GDM1 (cell line): ENCODE measurements around the gene HSD11B1L.
"Not testable (repeated sequence)": the region's sequence is repeated elsewhere in the genome, so short reads cannot be mapped to it uniquely, and the experiment has no call there.

Source experiments
- DNase-seq: peaks from one replicate; lab custom pipeline; 2025; lab: John Stamatoyannopoulos, UW

Gene HSD11B1L

DNA sequence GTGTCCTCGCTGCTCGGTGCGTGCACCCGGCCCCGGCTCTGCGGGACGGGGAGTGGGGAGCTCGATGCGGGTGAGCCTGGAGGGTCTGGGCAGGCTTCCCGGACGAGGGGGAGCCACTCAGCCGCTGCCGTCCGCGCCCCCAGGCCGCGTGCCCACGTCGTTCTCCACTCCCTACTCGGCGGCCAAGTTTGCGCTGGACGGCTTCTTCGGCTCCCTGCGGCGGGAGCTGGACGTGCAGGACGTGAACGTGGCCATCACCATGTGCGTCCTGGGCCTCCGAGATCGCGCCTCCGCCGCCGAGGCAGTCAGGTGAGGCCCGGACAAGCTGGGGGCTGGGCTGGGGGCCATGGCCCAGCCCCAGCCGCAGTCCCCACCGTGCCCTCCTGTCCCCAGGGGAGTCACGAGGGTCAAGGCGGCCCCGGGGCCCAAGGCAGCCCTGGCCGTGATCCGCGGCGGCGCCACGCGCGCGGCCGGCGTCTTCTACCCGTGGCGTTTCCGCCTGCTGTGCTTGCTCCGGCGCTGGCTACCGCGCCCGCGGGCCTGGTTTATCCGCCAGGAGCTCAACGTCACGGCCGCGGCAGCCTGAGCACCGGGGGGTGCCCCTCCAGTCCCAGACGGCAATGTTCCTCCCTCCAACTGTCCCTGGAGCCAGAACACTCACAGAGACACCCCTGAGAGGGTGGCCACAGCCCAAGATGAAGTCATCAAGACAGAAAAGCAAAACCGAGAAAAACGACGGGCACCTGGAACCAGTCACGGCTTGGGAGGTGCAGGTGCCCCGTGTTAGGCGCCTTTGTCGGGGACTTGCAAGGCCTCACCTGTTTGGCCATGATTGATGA, 6.8 kb downstream of the HSD11B1L start:
- DNase-seq: no peak

DNA sequence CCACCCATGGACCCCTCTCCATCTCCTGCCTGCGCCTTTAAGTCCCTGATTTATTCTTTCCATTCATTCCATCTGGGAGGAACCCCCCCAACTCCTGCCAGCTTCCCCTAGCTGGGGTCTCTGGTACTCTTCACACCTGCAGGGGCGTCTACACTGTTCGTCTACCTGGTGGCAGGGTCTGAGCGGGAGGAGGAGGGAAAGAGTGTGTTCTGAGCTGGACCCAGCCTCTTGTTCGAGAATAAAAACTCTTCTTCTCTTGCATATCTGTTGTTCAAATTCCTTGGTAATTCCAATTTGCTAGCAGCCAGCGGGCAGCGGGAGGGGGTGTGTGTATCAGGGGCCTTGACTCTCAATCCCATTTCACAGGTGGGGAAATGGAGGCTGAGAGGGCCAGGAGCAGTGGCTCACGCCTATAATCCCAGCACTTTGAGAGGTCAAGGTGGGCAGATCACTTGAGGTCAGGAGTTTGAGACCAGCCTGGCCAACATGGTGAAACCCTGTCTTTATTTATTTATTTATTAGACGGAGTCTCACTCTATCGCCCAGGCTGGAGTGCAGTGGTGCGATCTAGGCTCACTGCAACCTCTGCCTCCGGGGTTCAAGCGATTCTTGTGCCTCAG, 7.5 kb downstream of the HSD11B1L start:
- DNase-seq: not testable (repeated sequence)

DNA sequence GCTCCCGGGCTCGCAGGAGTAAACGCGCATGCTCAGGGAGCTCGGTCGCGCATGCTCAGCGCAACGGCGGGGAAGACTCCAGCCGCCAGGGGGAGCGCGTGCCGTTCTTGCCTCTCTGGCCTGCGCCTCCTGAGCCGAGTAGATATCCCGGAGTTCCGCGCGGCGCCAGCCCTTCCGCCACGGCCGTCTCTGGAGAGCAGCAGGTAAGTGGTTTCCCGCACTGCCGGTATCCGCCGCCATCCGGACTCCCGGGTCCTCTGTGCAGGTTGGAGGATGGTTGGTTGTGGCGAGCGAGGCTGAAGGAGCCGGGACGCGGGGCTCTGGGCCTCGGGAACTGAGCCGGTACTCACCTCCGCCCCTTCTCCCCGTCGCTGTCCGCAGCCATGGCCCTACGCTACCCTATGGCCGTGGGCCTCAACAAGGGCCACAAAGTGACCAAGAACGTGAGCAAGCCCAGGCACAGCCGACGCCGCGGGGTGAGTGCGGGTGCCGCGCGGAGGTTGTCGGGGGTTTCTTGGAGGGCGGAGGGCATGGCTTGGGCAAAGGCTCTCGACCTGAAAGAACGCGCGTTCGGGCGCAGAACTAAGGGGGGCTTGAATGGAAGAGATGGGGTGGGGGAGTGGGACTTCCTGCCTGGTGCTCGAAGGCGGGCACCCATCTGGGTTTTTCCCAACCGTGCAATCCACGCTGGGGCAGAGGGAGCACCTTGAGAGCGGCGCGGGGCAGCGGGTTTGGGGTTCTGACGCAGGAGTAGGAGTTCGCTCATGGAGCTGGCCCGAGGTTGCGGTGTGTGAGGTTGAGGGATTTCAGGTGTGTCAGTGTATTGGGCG, 9.5 kb downstream of the HSD11B1L start, which contains the start of gene RPL36:
Gene RPL36 (plus strand): TSS at position 171 of the 830 bp plus-strand sequence. CDS start 213 bp downstream, at position 384.
- DNase-seq: peak; percentile 97

DNA sequence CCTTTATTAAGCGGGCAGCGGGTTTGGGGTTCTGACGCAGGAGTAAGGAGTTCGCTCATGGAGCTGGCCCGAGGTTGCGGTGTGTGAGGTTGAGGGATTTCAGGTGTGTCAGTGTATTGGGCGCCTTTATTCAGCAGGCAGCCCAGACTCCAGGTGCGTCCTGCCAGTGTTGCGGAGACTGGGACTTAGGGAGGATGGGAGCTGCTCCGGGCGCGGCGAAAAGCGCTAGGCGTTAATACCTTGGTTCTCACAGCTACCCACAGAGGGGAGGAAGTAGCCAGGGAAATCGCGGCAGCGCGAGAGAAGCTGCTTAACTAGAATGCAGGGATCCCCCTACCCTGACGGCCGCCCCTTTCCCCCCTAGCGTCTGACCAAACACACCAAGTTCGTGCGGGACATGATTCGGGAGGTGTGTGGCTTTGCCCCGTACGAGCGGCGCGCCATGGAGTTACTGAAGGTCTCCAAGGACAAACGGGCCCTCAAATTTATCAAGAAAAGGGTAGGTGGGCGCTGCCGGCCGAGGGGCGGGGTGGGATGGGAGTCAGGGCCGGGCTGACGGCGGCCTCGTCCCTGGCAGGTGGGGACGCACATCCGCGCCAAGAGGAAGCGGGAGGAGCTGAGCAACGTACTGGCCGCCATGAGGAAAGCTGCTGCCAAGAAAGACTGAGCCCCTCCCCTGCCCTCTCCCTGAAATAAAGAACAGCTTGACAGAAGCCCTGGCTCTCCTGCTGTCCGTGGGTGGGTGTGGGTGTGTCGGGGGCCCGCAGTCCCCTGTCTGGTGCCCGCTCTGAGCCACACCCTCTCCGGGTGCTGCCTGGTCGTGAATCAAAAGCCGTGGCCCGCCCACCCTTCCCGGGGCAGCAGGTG, 10.4 kb downstream of the HSD11B1L start:
- DNase-seq: no peak

DNA sequence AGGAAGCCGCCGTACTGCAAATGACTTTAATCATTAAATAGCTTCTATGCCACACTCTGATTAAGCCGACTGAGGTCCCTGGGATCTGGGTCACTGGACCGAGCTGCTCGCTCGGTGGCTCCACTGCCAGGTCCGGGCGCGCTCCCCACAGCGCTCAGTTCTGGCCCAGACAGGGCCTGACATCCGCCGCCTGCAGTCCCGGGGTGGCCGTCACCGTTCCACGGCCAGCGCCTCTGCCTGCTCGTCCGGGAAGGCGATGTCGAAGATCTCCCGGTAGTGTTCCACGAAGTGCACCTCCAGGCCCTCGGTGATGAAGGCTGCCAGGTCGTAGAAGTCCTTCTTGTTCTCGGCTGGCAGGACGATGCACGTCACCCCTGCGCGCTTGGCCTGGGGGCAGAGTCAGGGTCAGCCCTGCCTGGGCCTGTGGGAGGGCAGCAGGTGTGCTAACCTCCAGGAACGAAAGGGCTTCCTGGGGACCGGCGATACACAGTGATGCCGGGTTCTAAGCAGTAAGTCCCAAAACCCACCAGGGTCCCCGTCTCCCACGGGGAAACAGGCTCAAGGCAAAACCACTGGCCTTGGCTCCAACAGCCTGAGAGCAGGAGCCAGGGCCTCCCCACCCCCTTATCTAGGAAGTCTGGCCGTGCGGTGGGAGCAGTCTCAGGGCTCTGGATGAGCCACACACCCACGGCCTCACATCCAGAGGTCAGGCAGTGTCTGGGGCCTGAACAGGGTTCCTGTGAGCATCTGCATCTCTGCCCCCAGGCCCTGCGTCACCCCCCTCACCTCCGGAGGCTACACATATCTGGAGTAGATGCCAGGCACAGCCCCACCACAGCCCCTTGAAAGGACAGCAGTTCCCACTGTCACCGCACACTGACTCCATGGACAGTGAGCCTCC, 11.2 kb downstream of the HSD11B1L start:
- DNase-seq: no peak

DNA sequence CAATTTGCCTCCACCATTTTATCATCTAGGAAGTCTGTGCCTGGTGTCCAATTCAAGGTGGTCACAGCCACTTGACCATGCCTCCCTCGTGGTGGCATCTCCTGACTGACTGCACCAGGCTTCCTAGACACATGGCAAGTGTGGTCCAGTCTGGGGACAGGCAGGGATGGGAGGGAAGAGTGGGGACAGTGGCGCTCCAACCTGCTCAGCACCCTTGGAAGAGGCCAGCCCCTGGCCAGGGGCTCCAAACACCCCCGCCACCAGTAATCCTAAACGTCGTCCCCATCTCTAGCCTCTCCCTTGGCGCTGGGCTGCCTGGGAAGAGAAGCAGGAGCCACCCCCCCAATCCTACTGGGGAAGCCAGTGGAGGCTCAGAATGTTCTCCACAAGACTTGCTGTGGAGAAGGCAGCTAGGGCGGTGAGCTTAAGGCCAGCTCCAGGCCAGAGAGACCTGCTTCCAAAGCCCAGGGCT, 11.9 kb downstream of the HSD11B1L start:
- no peak for DNase-seq

DNA sequence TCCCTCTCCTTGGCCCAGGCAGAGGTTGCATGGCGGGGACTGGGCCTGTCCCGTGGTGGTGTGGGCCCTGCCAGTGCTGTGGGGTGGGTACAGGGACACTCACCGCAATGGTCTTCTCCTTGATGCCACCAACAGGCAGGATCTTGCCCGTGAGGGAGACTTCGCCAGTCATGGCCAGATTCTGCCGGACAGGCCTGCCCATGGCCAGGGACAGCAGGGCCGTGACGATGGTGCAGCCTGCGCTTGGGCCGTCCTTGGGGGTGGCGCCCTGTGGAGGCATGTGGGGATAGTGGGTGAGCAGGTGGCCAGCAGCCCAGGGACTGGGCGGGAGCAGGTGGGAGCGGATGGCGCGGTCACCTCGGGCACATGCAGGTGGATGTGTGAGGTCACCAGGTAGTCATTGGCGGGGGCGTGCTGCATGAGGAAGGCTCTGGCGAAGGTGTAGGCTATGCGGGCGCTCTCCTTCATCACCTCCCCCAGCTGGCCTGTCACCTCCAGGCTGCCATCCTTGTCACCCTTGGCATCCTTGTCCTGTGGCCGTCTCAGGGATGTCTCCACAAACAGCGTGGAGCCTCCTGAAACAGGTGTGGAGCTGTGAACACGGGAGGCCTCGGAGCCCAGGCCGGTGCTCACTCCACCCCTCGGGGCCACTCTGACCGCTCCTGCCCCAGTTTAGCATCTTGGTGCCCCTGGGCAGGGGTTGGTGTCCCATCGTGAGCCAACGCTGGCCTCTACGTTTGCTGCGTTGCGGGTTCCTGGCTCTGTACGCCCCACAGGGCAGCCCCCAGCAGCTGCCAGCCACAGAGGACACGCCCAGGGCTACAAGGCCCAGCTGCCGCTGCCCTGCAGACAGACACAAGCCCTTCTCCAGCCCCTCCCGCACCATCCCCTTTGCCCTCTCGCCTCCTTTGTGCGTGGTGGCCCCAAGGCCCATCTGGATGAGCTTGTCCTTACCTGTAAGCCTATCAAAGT, 12.7 kb downstream of the HSD11B1L start:
- no peak for DNase-seq

DNA sequence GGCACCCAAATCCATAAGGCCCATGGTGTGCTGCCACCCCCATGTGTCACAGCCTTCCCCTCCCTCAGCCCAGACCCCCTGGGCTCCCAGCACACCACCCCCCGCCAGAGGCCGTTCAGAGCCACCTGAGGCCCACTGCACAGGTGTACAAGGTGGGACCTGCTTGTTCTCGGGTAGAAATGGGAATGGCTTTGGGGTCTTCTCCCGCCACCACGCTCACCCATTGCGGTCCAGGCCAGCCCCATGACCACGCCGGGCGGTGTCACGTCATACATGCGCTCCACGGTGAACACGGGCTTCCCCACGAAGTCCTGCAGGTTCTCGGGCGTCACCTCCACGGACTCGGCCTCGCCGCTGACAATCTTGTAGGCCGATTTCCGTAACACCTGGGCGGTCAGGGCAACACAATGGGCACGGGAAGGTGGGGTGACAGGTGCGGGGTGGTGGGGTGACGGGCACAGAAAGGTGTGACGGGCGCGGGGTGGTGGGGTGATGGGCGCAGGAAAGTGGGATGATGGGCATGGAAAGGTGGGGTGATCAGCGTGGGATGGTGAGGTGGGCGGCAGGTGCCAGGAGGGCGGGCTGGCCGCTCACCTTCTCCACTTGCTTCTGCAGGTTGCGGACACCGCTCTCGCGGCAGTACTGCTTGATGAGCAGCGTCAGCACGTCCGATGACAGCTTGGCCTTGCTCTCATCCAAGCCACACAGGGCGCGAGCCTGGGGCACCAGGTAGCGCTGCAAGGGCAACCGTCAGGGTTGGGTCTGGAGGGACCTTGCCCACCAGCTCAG, 13.5 kb downstream of the HSD11B1L start:
- no peak for DNase-seq

DNA sequence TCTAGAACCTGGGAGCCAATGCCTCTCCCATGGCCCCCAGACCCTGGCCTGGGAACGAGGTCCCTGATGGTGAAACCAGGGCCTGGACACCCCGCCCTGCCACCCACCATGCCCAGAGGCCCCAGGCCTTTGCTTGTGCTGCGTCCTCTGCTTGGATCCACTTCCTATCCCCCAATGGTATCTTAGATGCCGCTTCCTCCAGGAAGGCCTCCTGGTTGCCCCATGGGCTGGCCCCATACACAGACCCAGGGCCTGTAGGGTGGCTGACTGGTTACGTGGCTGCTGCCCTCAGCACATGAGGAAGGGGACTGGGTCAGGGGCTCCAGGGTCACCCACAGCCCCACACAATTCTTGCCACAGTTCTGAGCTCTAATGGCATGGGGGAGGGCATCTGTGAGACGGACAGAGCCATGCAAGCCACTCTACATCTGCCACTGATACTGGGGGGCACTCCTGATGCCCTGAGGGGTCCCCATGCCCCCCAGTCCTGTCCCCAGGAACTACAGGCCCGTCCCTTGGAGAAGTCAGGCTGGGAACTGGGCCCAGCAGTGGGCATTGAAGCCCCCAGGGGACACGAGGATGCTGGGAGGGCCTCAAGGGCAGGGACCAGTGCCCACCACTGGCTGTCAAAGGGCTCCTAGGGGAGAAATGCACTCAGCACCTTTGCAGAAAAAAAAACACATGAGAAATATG, 14.3 kb downstream of the HSD11B1L start:
- no peak for DNase-seq

DNA sequence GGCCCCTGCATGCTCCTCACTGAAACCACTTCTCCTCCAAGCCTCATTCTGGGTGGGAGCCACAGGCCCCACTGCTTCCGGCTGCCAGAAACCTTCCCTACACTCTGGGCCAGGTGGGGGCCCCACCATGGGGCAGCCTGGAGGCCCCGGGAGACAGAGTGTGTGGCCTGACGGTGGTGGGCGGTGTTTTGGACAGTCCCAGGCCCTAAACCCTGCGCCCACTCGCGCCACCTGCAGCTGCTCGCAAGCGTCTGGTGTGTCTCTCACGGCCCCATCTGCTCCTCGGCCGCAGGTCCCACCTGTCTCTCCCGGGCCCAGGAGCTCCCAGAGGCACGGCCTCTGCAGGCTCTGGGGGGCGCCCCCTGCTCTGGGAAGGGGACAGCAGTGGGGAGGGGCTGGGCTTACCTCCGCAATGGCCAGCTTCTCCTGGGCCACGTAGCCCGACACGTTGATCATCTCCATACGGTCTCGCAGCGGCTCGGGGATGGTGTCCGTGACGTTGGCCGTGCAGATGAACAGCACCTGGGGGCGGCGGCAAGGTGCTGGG, 14.9 kb downstream of the HSD11B1L start:
- DNase-seq: no peak

DNA sequence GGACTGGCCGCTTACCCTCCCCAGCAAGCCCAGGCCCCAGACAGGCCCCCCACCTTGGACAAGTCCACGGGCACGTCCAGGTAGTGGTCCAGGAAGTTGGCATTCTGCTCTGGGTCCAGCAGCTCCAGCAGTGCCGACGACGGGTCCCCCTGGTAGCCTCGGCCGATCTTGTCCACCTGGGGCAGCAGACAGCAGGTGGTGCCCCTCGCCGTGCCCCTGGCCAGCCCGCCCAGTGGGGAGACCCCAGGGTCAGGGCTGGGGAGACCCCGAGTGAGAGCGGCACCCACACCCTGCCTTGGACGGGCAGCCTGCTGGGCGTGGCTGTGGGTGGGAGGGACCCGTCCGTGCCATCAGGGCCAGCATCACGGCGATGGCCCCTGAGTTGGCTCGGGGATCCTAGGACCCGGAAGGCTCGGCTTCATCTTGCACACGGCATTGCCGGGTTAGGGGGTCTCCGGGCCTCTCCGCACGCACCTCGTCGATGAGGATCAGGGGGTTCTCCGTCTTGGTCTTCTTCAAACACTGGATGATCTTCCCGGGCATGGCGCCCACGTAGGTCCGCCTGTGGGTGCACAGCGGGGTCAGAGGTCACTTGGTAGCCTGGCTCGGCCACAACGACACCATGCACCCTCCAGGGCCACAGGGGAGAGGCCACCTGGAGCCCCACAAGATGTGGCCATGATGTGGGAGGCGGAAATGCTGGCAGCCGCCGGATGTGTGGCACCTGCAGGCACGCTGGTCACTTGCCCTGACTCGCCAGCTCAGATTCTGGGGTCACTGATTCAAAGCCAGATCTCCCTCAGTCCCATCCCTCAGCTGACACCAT, 15.6 kb downstream of the HSD11B1L start:
- DNase-seq: no peak

DNA sequence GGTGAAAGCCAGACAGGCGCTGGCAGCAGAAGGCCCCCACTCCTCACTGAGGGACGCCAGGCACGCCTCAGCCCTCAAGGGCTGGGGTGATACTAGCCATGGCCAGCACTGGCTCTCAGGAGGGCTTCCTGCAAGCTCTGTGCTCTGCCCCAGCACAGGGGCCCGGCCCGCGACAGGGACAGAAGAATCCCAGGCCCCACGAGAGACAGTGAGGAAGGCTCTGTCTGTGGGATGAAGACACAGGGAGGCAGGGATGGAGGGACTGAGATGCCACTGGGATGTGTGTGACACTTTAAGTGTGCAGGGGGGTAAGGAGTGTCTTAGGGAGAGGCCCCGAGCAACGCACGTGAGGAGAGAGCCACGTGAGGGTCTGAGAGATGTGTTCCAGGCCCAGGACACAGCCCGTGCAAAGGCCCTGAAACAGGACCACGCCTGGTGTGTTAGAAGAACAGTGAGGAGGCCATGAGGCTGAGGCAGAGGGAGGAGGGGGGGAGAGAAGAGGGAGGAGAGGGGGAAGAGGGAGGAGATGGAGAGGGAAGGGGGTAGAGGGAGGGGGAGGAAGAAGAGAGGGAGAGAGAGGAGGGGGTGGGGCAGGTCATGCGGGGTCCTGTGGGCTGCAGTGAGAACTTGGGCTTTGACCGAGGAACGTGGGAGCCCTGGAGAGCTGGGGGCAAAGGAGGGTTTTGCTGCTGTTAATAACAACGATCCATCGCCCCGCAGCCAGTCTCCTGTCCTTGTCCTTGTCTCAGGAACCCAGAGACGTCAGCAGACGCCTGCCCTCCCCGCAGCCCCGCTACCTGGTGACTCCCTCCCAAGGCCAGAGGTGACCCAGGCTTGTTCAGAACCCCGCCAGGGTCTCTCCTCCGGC, 16.4 kb downstream of the HSD11B1L start:
- DNase-seq: no peak

DNA sequence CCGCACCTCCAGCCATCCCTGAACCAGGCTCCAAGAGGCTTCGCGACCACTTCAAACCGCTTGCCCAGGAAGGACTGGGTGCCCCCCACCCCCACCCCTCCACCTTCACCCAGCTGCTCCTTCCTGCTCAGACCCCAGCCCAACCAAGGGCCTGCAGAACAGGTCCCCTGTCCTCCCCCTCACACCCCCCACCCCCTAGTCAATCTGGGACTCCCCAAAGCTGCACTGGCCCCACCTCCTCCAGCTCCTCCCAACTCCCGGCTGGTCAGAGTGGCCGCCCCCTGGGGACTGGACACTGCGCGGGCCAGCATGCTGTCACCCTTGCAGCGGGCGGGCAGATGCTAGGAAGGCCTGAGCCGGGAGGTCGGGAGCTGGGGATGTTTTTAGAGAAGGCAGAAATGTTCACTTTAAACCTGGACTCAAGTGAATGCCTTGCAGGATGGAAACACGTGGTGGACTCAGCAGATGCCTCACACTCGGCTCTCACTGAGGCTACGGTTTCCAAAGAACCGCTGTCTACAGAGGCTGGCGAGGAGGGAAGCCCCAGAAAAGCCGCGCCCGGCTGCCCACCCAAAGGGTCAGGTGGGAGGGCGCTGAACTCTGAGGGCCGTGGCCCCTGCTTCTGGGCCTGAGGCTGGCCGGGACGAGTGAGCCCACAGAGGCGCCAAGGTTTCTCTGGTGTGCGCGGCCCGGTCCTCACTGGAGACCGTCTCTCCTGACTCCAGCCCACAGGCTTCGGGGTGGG, 17.2 kb downstream of the HSD11B1L start:
- no peak for DNase-seq

DNA sequence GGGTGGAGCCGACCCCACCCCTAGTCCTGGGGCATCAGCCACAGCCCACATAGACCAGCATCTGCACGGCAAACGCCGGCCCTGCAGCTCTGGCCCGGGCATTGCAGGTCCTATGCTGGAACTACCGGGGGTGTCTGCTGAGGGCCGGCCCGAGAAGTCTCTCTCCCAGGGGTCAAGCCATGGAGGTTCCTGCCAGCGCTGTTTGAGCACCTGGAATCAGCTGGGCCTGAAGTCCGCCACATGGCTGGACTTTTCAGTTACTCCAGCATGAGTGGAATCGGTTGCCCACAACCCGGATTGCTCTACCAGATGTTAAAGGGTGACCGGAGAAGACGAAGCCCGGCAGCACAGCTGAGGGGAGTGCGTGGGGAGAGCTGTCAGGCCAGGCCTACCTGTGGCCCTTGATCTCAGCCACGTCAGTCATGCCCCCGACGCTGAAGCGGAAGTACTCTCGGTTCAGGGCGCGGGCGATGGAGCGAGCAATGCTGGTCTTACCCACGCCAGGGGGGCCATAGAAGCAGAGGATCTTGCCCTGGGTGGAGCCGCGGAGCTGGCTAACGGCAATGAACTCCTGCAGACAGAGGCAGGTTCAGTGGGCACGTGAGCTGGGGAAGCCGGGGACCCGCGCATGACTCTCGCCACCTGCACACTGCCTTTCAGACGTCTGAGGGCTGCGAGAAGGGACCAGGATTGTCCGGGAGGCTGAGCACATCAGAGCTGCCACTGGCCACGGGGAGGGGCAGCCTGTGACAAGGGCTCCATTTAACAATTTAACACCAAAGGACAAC, 18.0 kb downstream of the HSD11B1L start:
- no peak for DNase-seq
